Spleen (tissue), 13 donors: ENCODE results near the gene FOSB. TPM values are rescaled to one million over a fixed set of nuclear protein-coding genes. Genes with fewer than 3 reads are reported as not detected.

Experiments used
- DNase-seq: peaks from one replicate; pipeline ENCODE4 v3.0.0-alpha.2; 2020
- H3K27ac ChIP-seq, 8 donors: fragments of 200-600 bp; sonication (generic) in 7 of 8; 1 replicate in 4 of 8; 2 replicates in 4 of 8; pipeline versions ENCODE4 v1.5.0 to v1.8.0; 2016 to 2021; ENCODE audit warnings: inconsistent platforms in 4 of 8, mild to moderate bottlenecking in 4 of 8, moderate library complexity in 1 of 8
- H3K27me3 ChIP-seq, 7 donors: fragments of 200-600 bp; sonication (generic) in 6 of 7; replicated peaks in 1 of 7; 1 replicate in 4 of 7; 2 replicates in 3 of 7; pipeline versions ENCODE4 v1.5.0 to v1.8.0; 2016 to 2021; ENCODE audit warnings: inconsistent platforms in 3 of 7, mild to moderate bottlenecking in 1 of 7
- H3K36me3 ChIP-seq, 6 donors: fragments of 200-600 bp; sonication (generic) in 5 of 6; 1 replicate in 4 of 6; 2 replicates in 2 of 6; pipeline versions ENCODE4 v1.5.0 to v1.8.0; 2016 to 2021; ENCODE audit warnings: inconsistent platforms in 2 of 6
- H3K4me1 ChIP-seq, 6 donors: fragments of 200-600 bp; sonication (generic) in 5 of 6; 1 replicate in 3 of 6; 2 replicates in 3 of 6; pipeline versions ENCODE4 v1.5.0 to v1.8.0; 2016 to 2021; ENCODE audit warnings: inconsistent platforms in 3 of 6
- H3K4me3 ChIP-seq, 8 donors: fragments of 200-600 bp; sonication (generic) in 7 of 8; 1 replicate in 4 of 8; 2 replicates in 4 of 8; pipeline versions ENCODE4 v1.5.0 to v1.8.0; 2016 to 2021; ENCODE audit warnings: inconsistent platforms in 4 of 8, mild to moderate bottlenecking in 4 of 8, moderate library complexity in 2 of 8
- H3K9me3 ChIP-seq, 8 donors: fragments of 200-600 bp; sonication (generic) in 7 of 8; 1 replicate in 4 of 8; 2 replicates in 4 of 8; pipeline versions ENCODE4 v1.5.0 to v1.8.0; 2016 to 2021; ENCODE audit warnings: inconsistent platforms in 4 of 8
- POLR2A ChIP-seq, 3 donors: fragments of 450-650 bp; IDR thresholded peaks; one replicate each; pipeline ENCODE4 v1.5.1; 2017; ENCODE audit warnings: antibody characterized with exemption in 3 of 3, mild to moderate bottlenecking in 1 of 3
- POLR2AphosphoS5 ChIP-seq, 3 donors: sonication (generic); formaldehyde crosslinking; IDR thresholded peaks; one replicate each; pipeline ENCODE4 v1.5.1; 2017; ENCODE audit warnings: antibody characterized with exemption in 3 of 3
- WGBS, 5 donors: extraction: QIAGEN DNeasy Blood & Tissue Kit in 3 of 5; methylation state at CpG; one replicate each; pipeline versions ENCODE4 v1.1.5 to v1.1.7; 2013 to 2018; 5-methylcytosine and 5-hydroxymethylcytosine counted together
- intact Hi-C: fragments of 100-400 bp; cut with DNase I; formaldehyde crosslinking; loops from one replicate; pipeline ENCODE4 v1.15.0; 2023; ENCODE audit warnings: low total_unique reads
- long read RNA-seq, 2 donors: transcript quantifications; one replicate each; lab custom pipeline, GENCODE V29; 2026
- polyA plus RNA-seq, 3 donors: library from polyadenylated mRNA; stranded (reverse); fragments of 200-250 nt; gene quantifications; one replicate each; pipeline ENCODE4 v1.2.1, GENCODE V29; 2013
- total RNA-seq, 7 donors: library from RNA; depleted of rRNA in 3 of 7; stranded (reverse); fragments of >200 nt in 3 of 7; fragmentation: NEBNext Ultra II Directional in 4 of 7; extraction: Animal tissue kit (Norgen Biotek cat#: 25700) in 4 of 7; gene quantifications; one replicate each; pipeline versions ENCODE4 v1.1.0 to v1.2.1, GENCODE V29; 2016 to 2021
- TF ChIP-seq, protein P1 (sequence below), 11 experiments: fragments of 200-600 bp in 7 of 11; fragments of 450-650 bp in 4 of 11; sonication (generic) in 4 of 11; IDR thresholded peaks in 8 of 11; conservative IDR thresholded peaks in 3 of 11; 1 replicate in 7 of 11; 2 replicates in 4 of 11; pipeline versions ENCODE4 v1.4.0 to v1.8.0; 2016 to 2021; ENCODE audit warnings: antibody characterized with exemption in 11 of 11, inconsistent platforms in 4 of 11, mild to moderate bottlenecking in 1 of 11
- donor health status: healthy with polysubstance abuse.
- donor health status: DM: no; HTN: no; CAD: no; lungs with moderate emphysema.
- donor health status: DM: no; HTN: no; CAD: no.
- donor health status: Bipolar disorder and iron deficiency.
- donor health status: healthy.
- donor health status: DM: no; HTN: no; CAD: no.
- donor health status: DM: yes; HTN: yes; CAD: no.

The FOSB gene
- 10 to 100 TPM in 2 of 7 donors, 1 to 10 TPM in 4, under 1 TPM in 1; 0.92 to 41.7 (median 1.6) TPM for total RNA-seq
- polyA plus RNA-seq = 1 to 10 TPM in 2 of 3 donors, under 1 TPM in 1; 0.42 to 2.2 (median 1.3) TPM
- long read RNA-seq, donor 1, transcript FOSB-206 (3 exons, 3,774 nt) = major isoform, 13 of 40 reads
- long read RNA-seq, donor 1, transcript FOSB-205 (1 exons, 2,182 nt) = minor isoform, 7 of 40 reads
- long read RNA-seq, donor 1, transcript FOSB-207 (2 exons, 740 nt) = minor isoform, 5 of 40 reads
- long read RNA-seq, donor 1, transcript FOSB-201 (4 exons, 3,775 nt) = minor isoform, 7 of 40 reads
- long read RNA-seq, donor 1, partial matches to known transcripts = 0 of 40 reads
- long read RNA-seq, donor 1, other reads (novel, unspliced or antisense) = 0 of 40 reads
- long read RNA-seq, donor 2, transcript FOSB-205 (1 exons, 2,182 nt) = major isoform, 8 of 42 reads
- long read RNA-seq, donor 2, transcript FOSB-206 (3 exons, 3,774 nt) = minor isoform, 6 of 42 reads
- long read RNA-seq, donor 2, transcript FOSB-201 (4 exons, 3,775 nt) = major isoform, 8 of 42 reads
- long read RNA-seq, donor 2, partial matches to known transcripts = 14 of 42 reads
- long read RNA-seq, donor 2, other reads (novel, unspliced or antisense) = 0 of 42 reads

DNA sequence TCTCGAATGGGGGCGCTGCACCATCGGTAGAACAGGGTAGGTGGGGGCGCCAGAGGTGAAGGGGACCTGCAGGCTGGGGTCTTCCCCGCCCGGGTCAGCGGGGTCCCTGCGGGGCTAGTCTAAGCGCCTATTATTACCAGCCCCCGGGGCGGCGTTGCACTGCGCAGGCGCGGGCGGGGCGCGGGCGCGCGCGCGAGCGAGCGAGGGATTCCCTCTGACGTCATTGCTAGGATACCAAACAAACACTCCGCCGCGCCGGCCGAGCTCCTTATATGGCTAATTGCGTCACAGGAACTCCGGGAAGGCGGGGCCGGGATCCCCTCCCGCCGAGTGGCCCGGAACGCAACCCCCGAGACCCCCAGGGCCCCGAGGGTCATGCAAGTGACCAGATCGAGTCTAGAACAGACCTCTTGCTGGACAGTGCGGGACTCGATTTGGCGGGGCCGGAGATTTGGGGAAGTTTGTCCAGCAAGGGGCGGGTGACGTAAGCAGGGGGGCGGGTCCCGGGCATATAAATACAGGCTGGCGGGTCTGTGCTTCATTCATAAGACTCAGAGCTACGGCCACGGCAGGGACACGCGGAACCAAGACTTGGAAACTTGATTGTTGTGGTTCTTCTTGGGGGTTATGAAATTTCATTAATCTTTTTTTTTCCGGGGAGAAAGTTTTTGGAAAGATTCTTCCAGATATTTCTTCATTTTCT lies at the start of gene FOSB:
Gene FOSB (plus strand): TSS at position 541 of the 703 bp plus-strand sequence. CDS start 591 bp downstream, outside the sequence.
- peak; percentile 97 for DNase-seq
- H3K27me3 ChIP-seq = peaks cover 0 to 43% (median 3%) of the 10 kb centered on the region in 7 donors
- peak within 1 kb of the TSS; percentile 57 to 81 (median 66) for H3K4me3 ChIP-seq
- WGBS, 5 donors = 0 to 2% (median 0%) methylated on average over 24 to 56 of the region's 56 CpGs
- H3K27ac ChIP-seq = peak within 1 kb of the TSS; percentile 83 to 98 (median 93)
- TF ChIP-seq POLR2AphosphoS5 (IDR thresholded peaks at IDR 0.05) (peak; percentile 85 to 98 (median 88)), POLR2A (IDR thresholded peaks at IDR 0.05) (peak in 2 of 3 donors; percentile 82 to 97)
- TF ChIP-seq, protein P1, sequence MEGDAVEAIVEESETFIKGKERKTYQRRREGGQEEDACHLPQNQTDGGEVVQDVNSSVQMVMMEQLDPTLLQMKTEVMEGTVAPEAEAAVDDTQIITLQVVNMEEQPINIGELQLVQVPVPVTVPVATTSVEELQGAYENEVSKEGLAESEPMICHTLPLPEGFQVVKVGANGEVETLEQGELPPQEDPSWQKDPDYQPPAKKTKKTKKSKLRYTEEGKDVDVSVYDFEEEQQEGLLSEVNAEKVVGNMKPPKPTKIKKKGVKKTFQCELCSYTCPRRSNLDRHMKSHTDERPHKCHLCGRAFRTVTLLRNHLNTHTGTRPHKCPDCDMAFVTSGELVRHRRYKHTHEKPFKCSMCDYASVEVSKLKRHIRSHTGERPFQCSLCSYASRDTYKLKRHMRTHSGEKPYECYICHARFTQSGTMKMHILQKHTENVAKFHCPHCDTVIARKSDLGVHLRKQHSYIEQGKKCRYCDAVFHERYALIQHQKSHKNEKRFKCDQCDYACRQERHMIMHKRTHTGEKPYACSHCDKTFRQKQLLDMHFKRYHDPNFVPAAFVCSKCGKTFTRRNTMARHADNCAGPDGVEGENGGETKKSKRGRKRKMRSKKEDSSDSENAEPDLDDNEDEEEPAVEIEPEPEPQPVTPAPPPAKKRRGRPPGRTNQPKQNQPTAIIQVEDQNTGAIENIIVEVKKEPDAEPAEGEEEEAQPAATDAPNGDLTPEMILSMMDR (IDR thresholded peaks at IDR 0.05 in 8 of 11, conservative IDR thresholded peaks at IDR 0.05 in 3 of 11) = no peak
- no peaks in the 10 kb centered on the region for H3K9me3 ChIP-seq
- intact Hi-C loops = no loop called here
- H3K4me1 ChIP-seq = peaks cover 21 to 57% (median 44%) of the 10 kb centered on the region in 6 donors
- no peaks in the 10 kb centered on the region for H3K36me3 ChIP-seq

DNA sequence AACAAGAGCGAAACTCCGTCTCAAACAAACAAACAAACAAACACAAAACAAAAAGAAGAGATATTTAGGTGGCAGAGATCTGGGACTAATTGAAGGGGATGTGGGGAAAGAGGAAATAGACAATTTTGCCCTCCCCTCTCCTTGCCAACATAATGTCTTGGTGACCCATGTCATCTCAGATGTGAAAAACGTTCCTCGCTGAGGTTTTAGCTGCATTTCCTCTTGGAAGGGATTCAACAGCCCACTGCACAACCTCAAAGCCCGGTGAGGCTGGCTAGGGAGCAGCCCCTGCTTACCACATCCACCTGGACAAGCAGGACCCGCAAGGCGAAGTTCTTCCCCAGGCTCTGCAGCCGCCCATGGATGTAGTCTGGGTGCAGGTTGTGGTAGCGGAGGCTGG lies 49.0 kb upstream of the FOSB start:
- Histone ChIP-seq H3K4me3 (peak overlapping the region in 1 of 8 donors; percentile 32), H3K27ac (peak overlapping the region in 5 of 8 donors; percentile 63 to 81 (median 69)), H3K9me3 (no peaks in the 10 kb centered on the region), H3K4me1 (peaks cover 9 to 58% (median 43%) of the 10 kb centered on the region in 6 donors), H3K36me3 (peaks cover 0 to 89% (median 43%) of the 10 kb centered on the region in 6 donors), H3K27me3 (no peaks in the 10 kb centered on the region)
- intact Hi-C loops = no loop called here
- TF ChIP-seq POLR2AphosphoS5 (IDR thresholded peaks at IDR 0.05) (no peak), POLR2A (IDR thresholded peaks at IDR 0.05) (no peak)
- TF ChIP-seq, protein P1 (IDR thresholded peaks at IDR 0.05 in 8 of 11, conservative IDR thresholded peaks at IDR 0.05 in 3 of 11) = no peak
- DNase-seq = no peak
- WGBS, 5 donors = 39 to 54% (median 49%) methylated on average over 7 to 9 of the region's 9 CpGs

GRCh38 chr19:45419396-45419795 lies 48.4 kb upstream of the FOSB start:
- H3K4me1 ChIP-seq = peaks cover 15 to 64% (median 49%) of the 10 kb centered on the region in 6 donors
- peak; percentile 86 for DNase-seq
- H3K27ac ChIP-seq = peak overlapping the region in 6 of 8 donors; percentile 29 to 81 (median 68)
- H3K9me3 ChIP-seq = no peaks in the 10 kb centered on the region
- no peaks in the 10 kb centered on the region for H3K27me3 ChIP-seq
- H3K36me3 ChIP-seq = peaks cover 0 to 83% (median 37%) of the 10 kb centered on the region in 6 donors
- 3 to 14% (median 9%) methylated on average over 3 to 4 of the region's 4 CpGs for WGBS, 5 donors
- intact Hi-C loops = no loop called here
- TF ChIP-seq POLR2AphosphoS5 (IDR thresholded peaks at IDR 0.05) = peak; percentile 46 to 67 (median 54)
- TF ChIP-seq POLR2A (IDR thresholded peaks at IDR 0.05) = no peak
- TF ChIP-seq, protein P1 (IDR thresholded peaks at IDR 0.05 in 8 of 11, conservative IDR thresholded peaks at IDR 0.05 in 3 of 11) = no peak
- peak overlapping the region in 1 of 8 donors; percentile 32 for H3K4me3 ChIP-seq
